Vagina (tissue), 2 donors: ENCODE measurements around the gene CC2D1A.

Experiments
- CTCF ChIP-seq, 3 experiments: fragments of 450-650 bp in 2 of 3; fragments of 200-600 bp in 1 of 3; sonication (generic) in 1 of 3; IDR thresholded peaks; one replicate each; pipeline ENCODE4 v1.5.1; 2017 to 2019; ENCODE audit warnings: antibody characterized with exemption in 3 of 3, mild to moderate bottlenecking in 2 of 3, moderate library complexity in 2 of 3
- POLR2A ChIP-seq, 2 donors: fragments of 450-650 bp; IDR thresholded peaks; one replicate each; pipeline ENCODE4 v1.6.1; 2017; ENCODE audit warnings: antibody characterized with exemption in 2 of 2, mild to moderate bottlenecking in 2 of 2, moderate library complexity in 2 of 2

- TF ChIP-seq CTCF (IDR thresholded peaks at IDR 0.05): no peak
- TF ChIP-seq POLR2A (IDR thresholded peaks at IDR 0.05): no peak
Measured at GRCh38 chr19:13960863-13961784, 55.1 kb downstream of the CC2D1A start.
